HS-27A (cell line): Measurements from ENCODE around the gene RAB22A.
A peak's percentile ranks its signal among the peaks of the same experiment; 100 is the strongest.

ENCODE experiments used
- DNase-seq: peaks from one replicate; pipeline ENCODE4 v3.0.0-alpha.2; 2012; ENCODE audit warnings: low read depth, missing footprints

Gene RAB22A

GRCh38 chr20:58303547-58303946 lies 6.0 kb upstream of the RAB22A start:
- DNase-seq, result no peak

GRCh38 chr20:58305061-58305460 lies 4.5 kb upstream of the RAB22A start:
- no peak for DNase-seq

GRCh38 chr20:58306421-58307261 lies 2.9 kb upstream of the RAB22A start:
- no peak for DNase-seq

- no peak for DNase-seq
Observed at GRCh38 chr20:58307270-58307669, 2.2 kb upstream of the RAB22A start.

- DNase-seq, result no peak
Observed at GRCh38 chr20:58308290-58308679, 1.2 kb upstream of the RAB22A start.

GRCh38 chr20:58308680-58309527 lies 611 bp upstream of the RAB22A start:
- no peak for DNase-seq

- no peak for DNase-seq
Observed at GRCh38 chr20:58310291-58310782, 822 bp downstream of the RAB22A start.

- DNase-seq, result no peak
Observed at GRCh38 chr20:58312836-58313235, 3.3 kb downstream of the RAB22A start.

- no peak for DNase-seq
Observed at GRCh38 chr20:58313396-58313795, 3.9 kb downstream of the RAB22A start.

- no peak for DNase-seq
Observed at GRCh38 chr20:58321205-58321604, 11.7 kb downstream of the RAB22A start.

- no peak for DNase-seq
Observed at GRCh38 chr20:58322083-58322482, 12.6 kb downstream of the RAB22A start.

GRCh38 chr20:58325912-58326311 lies 16.4 kb downstream of the RAB22A start:
- no peak for DNase-seq

GRCh38 chr20:58327211-58327610 lies 17.7 kb downstream of the RAB22A start:
- no peak for DNase-seq

GRCh38 chr20:58328836-58329235 lies 19.3 kb downstream of the RAB22A start:
- no peak for DNase-seq

GRCh38 chr20:58329711-58330110 lies 20.2 kb downstream of the RAB22A start:
- DNase-seq, result no peak

- DNase-seq, result no peak
Observed at GRCh38 chr20:58330249-58330648, 20.7 kb downstream of the RAB22A start.

- DNase-seq, result no peak
Observed at GRCh38 chr20:58330687-58331086, 21.2 kb downstream of the RAB22A start.

GRCh38 chr20:58331961-58332551 lies 22.5 kb downstream of the RAB22A start:
- DNase-seq, result no peak

- DNase-seq, result no peak
Observed at GRCh38 chr20:58339741-58340140, 30.2 kb downstream of the RAB22A start.

- DNase-seq, result no peak
Observed at GRCh38 chr20:58340151-58340550, 30.6 kb downstream of the RAB22A start.

- DNase-seq, result no peak
Observed at GRCh38 chr20:58340853-58341252, 31.3 kb downstream of the RAB22A start.

GRCh38 chr20:58342104-58342945 lies 32.8 kb downstream of the RAB22A start:
- peak; percentile 92 for DNase-seq
